Osteoblast (primary cell): Measurements from ENCODE around the gene GSAP. TPM values are rescaled to one million over a fixed set of nuclear protein-coding genes. Genes with fewer than 3 reads are reported as not detected.
"Not testable (repeated sequence)": the region's sequence is repeated elsewhere in the genome, so short reads cannot be mapped to it uniquely, and the experiment has no call there.

Experiments used
- DNase-seq: peaks from one replicate; pipeline ENCODE4 v3.0.0; 2011; ENCODE audit warnings: low spot score, mixed read lengths; ENCODE audit not compliant: insufficient read length; ENCODE audit errors: missing footprints
- H2AFZ ChIP-seq: 2 replicates; pipeline ENCODE4 v1.6.0; 2011; ENCODE audit warnings: mild to moderate bottlenecking, low read length
- H3K27ac ChIP-seq: 2 replicates; pipeline ENCODE4 v1.5.1; 2011; ENCODE audit warnings: mild to moderate bottlenecking, low read depth, low read length, moderate library complexity
- H3K27me3 ChIP-seq: 2 replicates; pipeline ENCODE4 v1.6.0; 2012; ENCODE audit warnings: mild to moderate bottlenecking, control low read depth, inconsistent platforms, low read length, moderate library complexity; ENCODE audit not compliant: insufficient read depth
- H3K36me3 ChIP-seq: 2 replicates; pipeline ENCODE4 v1.5.1; 2011; ENCODE audit warnings: mild to moderate bottlenecking, low read length, control low read depth, moderate library complexity; ENCODE audit not compliant: insufficient read depth
- H3K4me1 ChIP-seq: 2 replicates; pipeline ENCODE4 v1.5.1; 2011; ENCODE audit warnings: mild to moderate bottlenecking, low read length, control low read depth, moderate library complexity; ENCODE audit not compliant: insufficient read depth
- H3K4me2 ChIP-seq: 2 replicates; pipeline ENCODE4 v1.6.0; 2011; ENCODE audit warnings: mild to moderate bottlenecking, low read length; ENCODE audit not compliant: insufficient read depth
- H3K4me3 ChIP-seq: fragments of 200-600 bp; sonication (generic); 3 replicates; pipeline ENCODE4 v1.5.1; 2012; ENCODE audit warnings: mild to moderate bottlenecking, low read length, inconsistent platforms; ENCODE audit not compliant: insufficient read depth
- H3K79me2 ChIP-seq: 2 replicates; pipeline ENCODE4 v1.6.0; 2012; ENCODE audit warnings: mild to moderate bottlenecking, low read length, control low read depth, inconsistent platforms; ENCODE audit not compliant: insufficient read depth
- H3K9me3 ChIP-seq: 2 replicates; pipeline ENCODE4 v1.5.1; 2011; ENCODE audit warnings: low read depth, low read length, control low read depth
- H4K20me1 ChIP-seq: 2 replicates; pipeline ENCODE4 v1.6.0; 2012; ENCODE audit warnings: mild to moderate bottlenecking, low read length, control low read depth; ENCODE audit not compliant: insufficient read depth
- CTCF ChIP-seq: IDR thresholded peaks from 2 replicates; pipeline ENCODE4 v1.5.1; 2011; ENCODE audit warnings: mild to moderate bottlenecking, low read depth, low read length, moderate library complexity; ENCODE audit errors: extremely low read depth
- total RNA-seq: library from RNA; depleted of rRNA; stranded (reverse); fragments of >200 nt; gene quantifications from 2 replicates; pipeline ENCODE4 v1.2.3, GENCODE V29; 2012

The GSAP gene
- 10.6 and 13.0 TPM in 2 replicates for total RNA-seq

- DNase-seq = peak; percentile 97
- Histone ChIP-seq H3K9me3 (no peaks in the 10 kb centered on the region), H3K79me2 (peaks cover 9% of the 10 kb centered on the region), H2AFZ (peak within 1 kb of the TSS; percentile 94), H3K4me2 (peak within 1 kb of the TSS; percentile 90), H3K4me1 (peaks cover 16% of the 10 kb centered on the region), H3K4me3 (peak within 1 kb of the TSS; percentile 78), H3K27ac (peak within 1 kb of the TSS; percentile 38), H4K20me1 (no peaks in the 10 kb centered on the region), H3K27me3 (no peaks in the 10 kb centered on the region), H3K36me3 (no peaks in the 10 kb centered on the region)
- no peak for TF ChIP-seq CTCF
Measured at GRCh38 chr7:77415823-77416620, at the start of gene GSAP. Gene GSAP, minus strand, starts transcription at chr7:77416349. Its CDS starts 28 bp downstream, at chr7:77416321.

GRCh38 chr7:77465256-77465655, 49.1 kb upstream of the GSAP start:
- Histone ChIP-seq H2AFZ (no peak overlapping the region), H3K27ac (no peak overlapping the region), H3K4me2 (no peak overlapping the region), H3K9me3 (no peaks in the 10 kb centered on the region), H4K20me1 (no peaks in the 10 kb centered on the region), H3K36me3 (no peaks in the 10 kb centered on the region), H3K4me1 (no peaks in the 10 kb centered on the region), H3K79me2 (no peaks in the 10 kb centered on the region), H3K4me3 (no peak overlapping the region), H3K27me3 (no peaks in the 10 kb centered on the region)
- no peak for TF ChIP-seq CTCF
- DNase-seq = no peak

GRCh38 chr7:77464589-77464988, 48.4 kb upstream of the GSAP start:
- no peak for DNase-seq
- no peak for TF ChIP-seq CTCF
- Histone ChIP-seq H3K4me2 (no peak overlapping the region), H4K20me1 (no peaks in the 10 kb centered on the region), H3K36me3 (no peaks in the 10 kb centered on the region), H2AFZ (no peak overlapping the region), H3K27me3 (no peaks in the 10 kb centered on the region), H3K4me3 (no peak overlapping the region), H3K27ac (no peak overlapping the region), H3K79me2 (no peaks in the 10 kb centered on the region), H3K9me3 (no peaks in the 10 kb centered on the region), H3K4me1 (no peaks in the 10 kb centered on the region)

GRCh38 chr7:77463632-77464031, 47.5 kb upstream of the GSAP start:
- not testable (repeated sequence) for H2AFZ ChIP-seq, H3K27ac ChIP-seq, H4K20me1 ChIP-seq, H3K9me3 ChIP-seq, H3K4me2 ChIP-seq, H3K4me1 ChIP-seq, H3K36me3 ChIP-seq, H3K4me3 ChIP-seq, DNase-seq, H3K79me2 ChIP-seq, H3K27me3 ChIP-seq
